ENCODE results near the gene NOL12. TPM values are rescaled to one million over a fixed set of nuclear protein-coding genes. Genes with fewer than 3 reads are reported as not detected.

The NOL12 gene
- polyA plus RNA-seq, 2 of the 4 experiments (the other 2 are of a cell fraction): 23.0 to 37.3 TPM

DNA sequence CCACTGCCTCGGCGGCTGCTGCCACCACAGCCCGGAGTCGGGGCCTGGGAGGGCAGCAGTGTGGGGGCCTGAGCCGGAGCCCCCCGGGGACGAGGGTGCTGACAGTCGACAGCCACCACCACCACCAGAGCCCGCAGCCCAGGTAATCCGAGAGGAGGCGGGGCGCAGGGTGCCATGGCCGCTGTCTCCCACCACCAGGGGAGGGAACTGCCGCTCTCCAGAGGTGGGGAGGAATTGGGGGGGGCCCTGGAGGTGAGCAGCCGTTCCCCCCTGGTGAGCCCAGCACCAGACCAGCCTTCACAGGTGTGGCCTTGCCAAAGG is 23.3 kb downstream of the NOL12 start:
- no peaks in the 10 kb centered on the region for H3K9me3 ChIP-seq
- TF ChIP-seq KDM1A (IDR thresholded peaks at IDR 0.05; ENCODE audit: low read depth) (no peak), KDM5A (IDR thresholded peaks at IDR 0.05) (no peak), FOSB (CRISPR knock-in tag; IDR thresholded peaks at IDR 0.05) (no peak), RFX5 (IDR thresholded peaks at IDR 0.05) (no peak), ZNF302 (CRISPR knock-in tag; IDR thresholded peaks at IDR 0.05) (no peak), MYC (IDR thresholded peaks at IDR 0.05; ENCODE audit: borderline replicate concordance, low read length) (no peak), SREBF2 (IDR thresholded peaks at IDR 0.05) (no peak), BHLHE40 (IDR thresholded peaks at IDR 0.05; ENCODE audit: low read depth, low read length) (no peak), PHF8 (IDR thresholded peaks at IDR 0.05; ENCODE audit: borderline replicate concordance, low read depth) (no peak), RNF2 (IDR thresholded peaks at IDR 0.05; ENCODE audit: borderline replicate concordance, low read depth) (no peak), FOSL2 (IDR thresholded peaks at IDR 0.05) (no peak), FOSL2 (CRISPR knock-in tag; IDR thresholded peaks at IDR 0.05) (no peak), CEBPB (IDR thresholded peaks at IDR 0.05) (no peak), NFE2L2 (conservative IDR thresholded peaks at IDR 0.05; ENCODE audit: low read length) (no peak), ZFP36 (IDR thresholded peaks at IDR 0.05; ENCODE audit: borderline replicate concordance, partially characterized antibody) (no peak), JUN (IDR thresholded peaks at IDR 0.05) (no peak)
- TF ChIP-seq, protein P1, sequence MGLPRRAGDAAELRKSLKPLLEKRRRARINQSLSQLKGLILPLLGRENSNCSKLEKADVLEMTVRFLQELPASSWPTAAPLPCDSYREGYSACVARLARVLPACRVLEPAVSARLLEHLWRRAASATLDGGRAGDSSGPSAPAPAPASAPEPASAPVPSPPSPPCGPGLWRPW (IDR thresholded peaks at IDR 0.05): no peak
- no peak for FAIRE-seq
- WGBS (ENCODE audit: missing lambda C conversion rate): 58% methylated on average over 1 of the region's 15 CpGs
- no peak overlapping the region for H3K27ac ChIP-seq
- H3K4me1 ChIP-seq: no peaks in the 10 kb centered on the region
- H3K4me3 ChIP-seq: no peak overlapping the region
- ChIA-PET POLR2A (no interaction called here), CTCF (interaction anchor here (0.6 to 2.7 kb wide), 2 partner anchors 16 to 66 kb away, joined by 3 to 9 read pairs; no protein-coding TSS in a partner anchor)
- ATAC-seq: no peak
- DNase-seq (ENCODE audit: low read depth in 1 of 2, low spot score in 1 of 2): no peak
- H3K4me2 ChIP-seq: no peak overlapping the region

GRCh38 chr22:37710675-37711074 is 24.5 kb downstream of the NOL12 start:
- H3K4me1 ChIP-seq: no peaks in the 10 kb centered on the region
- DNase-seq (ENCODE audit: low read depth in 1 of 2, low spot score in 1 of 2) (no peak), FAIRE-seq (no peak), ATAC-seq (no peak; a peak in 1 of 6 replicates)
- 92% methylated on average over 2 of the region's 3 CpGs for WGBS (ENCODE audit: missing lambda C conversion rate)
- no peak overlapping the region for H3K4me3 ChIP-seq
- ChIA-PET POLR2A (no interaction called here), CTCF (interaction anchor here (0.6 to 2.7 kb wide), 4 partner anchors 13 to 67 kb away, joined by 3 to 9 read pairs (median 5); no protein-coding TSS in a partner anchor)
- TF ChIP-seq HOXB5 (CRISPR knock-in tag; IDR thresholded peaks at IDR 0.05): no peak
- no peak for TF ChIP-seq EHMT2 (IDR thresholded peaks at IDR 0.05; ENCODE audit: low read depth)
- TF ChIP-seq USF2 (IDR thresholded peaks at IDR 0.05): no peak
- TF ChIP-seq ZSCAN20 (CRISPR knock-in tag; IDR thresholded peaks at IDR 0.05): no peak
- TF ChIP-seq, protein P2, sequence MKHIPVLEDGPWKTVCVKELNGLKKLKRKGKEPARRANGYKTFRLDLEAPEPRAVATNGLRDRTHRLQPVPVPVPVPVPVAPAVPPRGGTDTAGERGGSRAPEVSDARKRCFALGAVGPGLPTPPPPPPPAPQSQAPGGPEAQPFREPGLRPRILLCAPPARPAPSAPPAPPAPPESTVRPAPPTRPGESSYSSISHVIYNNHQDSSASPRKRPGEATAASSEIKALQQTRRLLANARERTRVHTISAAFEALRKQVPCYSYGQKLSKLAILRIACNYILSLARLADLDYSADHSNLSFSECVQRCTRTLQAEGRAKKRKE (CRISPR knock-in tag; IDR thresholded peaks at IDR 0.05; ENCODE audit: low read depth): no peak
- TF ChIP-seq KDM5A (IDR thresholded peaks at IDR 0.05): no peak
- no peak for TF ChIP-seq SREBF2 (IDR thresholded peaks at IDR 0.05)
- TF ChIP-seq, protein P3, sequence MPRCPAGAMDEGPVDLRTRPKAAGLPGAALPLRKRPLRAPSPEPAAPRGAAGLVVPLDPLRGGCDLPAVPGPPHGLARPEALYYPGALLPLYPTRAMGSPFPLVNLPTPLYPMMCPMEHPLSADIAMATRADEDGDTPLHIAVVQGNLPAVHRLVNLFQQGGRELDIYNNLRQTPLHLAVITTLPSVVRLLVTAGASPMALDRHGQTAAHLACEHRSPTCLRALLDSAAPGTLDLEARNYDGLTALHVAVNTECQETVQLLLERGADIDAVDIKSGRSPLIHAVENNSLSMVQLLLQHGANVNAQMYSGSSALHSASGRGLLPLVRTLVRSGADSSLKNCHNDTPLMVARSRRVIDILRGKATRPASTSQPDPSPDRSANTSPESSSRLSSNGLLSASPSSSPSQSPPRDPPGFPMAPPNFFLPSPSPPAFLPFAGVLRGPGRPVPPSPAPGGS (IDR thresholded peaks at IDR 0.05): no peak
- no peak for TF ChIP-seq POLR2AphosphoS2 (conservative IDR thresholded peaks at IDR 0.05; ENCODE audit: low read length)
- TF ChIP-seq NPAS2 (CRISPR knock-in tag; IDR thresholded peaks at IDR 0.05; ENCODE audit: borderline replicate concordance): no peak
- TF ChIP-seq KDM1A (IDR thresholded peaks at IDR 0.05; ENCODE audit: low read depth): no peak
- TF ChIP-seq RARB (CRISPR knock-in tag; IDR thresholded peaks at IDR 0.05): no peak
- no peak for TF ChIP-seq JUN (IDR thresholded peaks at IDR 0.05)
- no peak for TF ChIP-seq FOXS1 (CRISPR knock-in tag; IDR thresholded peaks at IDR 0.05)
- TF ChIP-seq CBX2 (IDR thresholded peaks at IDR 0.05; ENCODE audit: borderline replicate concordance, low read depth): no peak
- no peak for TF ChIP-seq BHLHE40 (IDR thresholded peaks at IDR 0.05; ENCODE audit: low read depth, low read length)
- no peak for TF ChIP-seq RFX5 (IDR thresholded peaks at IDR 0.05)
- H3K4me2 ChIP-seq: no peak overlapping the region
- no peak overlapping the region for H3K27ac ChIP-seq
- no peaks in the 10 kb centered on the region for H3K9me3 ChIP-seq
